ENCODE data around the gene TM4SF4. TPM values are rescaled to one million over a fixed set of nuclear protein-coding genes. Genes with fewer than 3 reads are reported as not detected.
A peak's percentile ranks its signal among the peaks of the same experiment; 100 is the strongest.

Gene TM4SF4
- total RNA-seq, 1 experiment from 2014 or later: not detected

GRCh38 chr3:149551500-149551899 is 77.0 kb downstream of the TM4SF4 start:
- H2AFZ ChIP-seq (ENCODE audit: low read length): no peak overlapping the region
- peaks cover 36 to 42% of the 10 kb centered on the region in 2 experiments for H3K4me1 Mint-ChIP-seq
- no peaks in the 10 kb centered on the region for H3K27me3 Mint-ChIP-seq (ENCODE audit: low read depth)
- no peak overlapping the region for H2BK15ac ChIP-seq (ENCODE audit: low read depth, low read length)
- peaks cover 6% of the 10 kb centered on the region for H3K79me1 ChIP-seq (ENCODE audit: insufficient read depth, low read depth, low read length, poor library complexity, severe bottlenecking)
- peaks cover 0 to 4% (median 0%) of the 10 kb centered on the region in 3 experiments; a peak in 1 of 7 replicates for H3K36me3 Mint-ChIP-seq (ENCODE audit: insufficient read depth in 1 of 3, low read depth in 3 of 3)
- H3K18ac ChIP-seq (ENCODE audit: insufficient read length, low read depth, low read length): no peak overlapping the region
- TF ChIP-seq CTCF (conservative IDR thresholded peaks at IDR 0.05): no peak
- no peak overlapping the region for H3K4ac ChIP-seq (ENCODE audit: low read depth, low read length)
- no peaks in the 10 kb centered on the region for H3K79me2 ChIP-seq (ENCODE audit: insufficient read depth, low read length)
- H3K9me3 ChIP-seq (ENCODE audit: control insufficient read depth, low read depth, low read length): no peaks in the 10 kb centered on the region
- H3K27ac Mint-ChIP-seq: peak overlapping the region in 1 of 3 experiments; percentile 66; a peak in 1 of 7 replicates
- H4K20me1 ChIP-seq (ENCODE audit: control insufficient read depth, insufficient read depth, insufficient read length): no peaks in the 10 kb centered on the region
- H2BK20ac ChIP-seq (ENCODE audit: low read depth, low read length, poor library complexity, severe bottlenecking): no peak overlapping the region
- no peak overlapping the region for H3K9ac ChIP-seq (ENCODE audit: extremely low read depth, insufficient read length, low read length)
- H3K27ac ChIP-seq (ENCODE audit: insufficient read length, low read depth, low read length): no peak overlapping the region
- H3K4me1 ChIP-seq (ENCODE audit: insufficient read depth, low read length): no peaks in the 10 kb centered on the region; the same call in 1 of the 2 replicates
- no peak overlapping the region for H3K23ac ChIP-seq (ENCODE audit: insufficient read length, low read depth, low read length)
- no peak overlapping the region for H3K4me3 Mint-ChIP-seq
- no peaks in the 10 kb centered on the region for H3K27me3 ChIP-seq (ENCODE audit: insufficient read depth, low read length)
- no peak overlapping the region for H3T11ph ChIP-seq (ENCODE audit: low read length)
- DNase-seq: no peak
- no peak overlapping the region for H3K14ac ChIP-seq (ENCODE audit: insufficient read depth, low read length)
- H2AK5ac ChIP-seq (ENCODE audit: insufficient read length, low read length): no peak overlapping the region
- H3K23me2 ChIP-seq (ENCODE audit: insufficient read length, low read depth, low read length, poor library complexity, severe bottlenecking): no peaks in the 10 kb centered on the region
- no peak overlapping the region for H2BK120ac ChIP-seq (ENCODE audit: low read depth, low read length, poor library complexity, severe bottlenecking)
- H4K8ac ChIP-seq (replicated peaks; ENCODE audit: insufficient read length, low read depth, low read length): no peak overlapping the region
- no peaks in the 10 kb centered on the region for H3K9me3 Mint-ChIP-seq
- H3K56ac ChIP-seq (ENCODE audit: insufficient read length, low read depth, low read length): no peak overlapping the region
- H4K91ac ChIP-seq (ENCODE audit: insufficient read length, low read depth, low read length): no peak overlapping the region
- H3K4me2 ChIP-seq (ENCODE audit: insufficient read depth, insufficient read length, low read length): no peak overlapping the region
- no peak overlapping the region for H4K5ac ChIP-seq (ENCODE audit: insufficient read length, low read depth, low read length)
- H2BK12ac ChIP-seq (ENCODE audit: insufficient read length, low read depth, low read length): no peak overlapping the region
- no peak overlapping the region for H2BK5ac ChIP-seq (ENCODE audit: insufficient read length, low read length)
